ENCODE measurements around the gene MAPK8IP3.

Gene MAPK8IP3

DNA sequence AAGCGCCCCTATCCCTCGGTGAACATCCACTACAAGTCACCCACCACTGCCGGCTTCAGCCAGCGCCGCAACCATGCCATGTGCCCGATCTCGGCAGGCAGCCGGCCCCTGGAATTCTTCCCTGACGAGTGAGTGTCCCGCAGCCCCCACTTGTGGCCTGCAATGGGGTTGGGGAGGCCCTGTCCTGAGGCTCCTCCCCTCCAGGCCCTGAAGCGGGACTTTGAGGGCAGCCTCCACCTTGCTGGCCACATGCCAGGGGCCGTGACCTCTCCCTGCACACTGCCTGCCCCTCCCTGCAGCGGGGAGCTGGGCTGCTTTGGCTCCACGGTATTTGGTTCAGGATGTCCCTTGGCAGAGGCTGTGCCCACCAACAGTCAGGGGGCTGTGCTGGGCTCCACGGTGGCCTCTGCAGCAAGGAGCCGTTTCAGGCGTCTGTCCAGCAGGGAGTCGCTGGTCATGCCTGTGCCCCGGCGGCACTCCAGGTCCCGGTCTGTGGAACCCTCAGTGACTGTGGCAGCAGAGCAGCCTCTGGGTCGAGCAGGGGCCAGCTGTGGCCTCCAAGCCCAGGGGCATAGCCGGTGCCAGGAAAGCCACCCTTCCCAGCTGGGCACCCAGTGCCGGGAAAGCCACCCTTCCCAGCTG lies 57.0 kb downstream of the MAPK8IP3 start:
- no peak for DNase-seq

- DNase-seq: no peak
These were observed 57.8 kb downstream of the MAPK8IP3 start for GRCh38 chr16:1763521-1764511.

GRCh38 chr16:1764971-1765370 lies 59.0 kb downstream of the MAPK8IP3 start:
- DNase-seq: no peak

DNA sequence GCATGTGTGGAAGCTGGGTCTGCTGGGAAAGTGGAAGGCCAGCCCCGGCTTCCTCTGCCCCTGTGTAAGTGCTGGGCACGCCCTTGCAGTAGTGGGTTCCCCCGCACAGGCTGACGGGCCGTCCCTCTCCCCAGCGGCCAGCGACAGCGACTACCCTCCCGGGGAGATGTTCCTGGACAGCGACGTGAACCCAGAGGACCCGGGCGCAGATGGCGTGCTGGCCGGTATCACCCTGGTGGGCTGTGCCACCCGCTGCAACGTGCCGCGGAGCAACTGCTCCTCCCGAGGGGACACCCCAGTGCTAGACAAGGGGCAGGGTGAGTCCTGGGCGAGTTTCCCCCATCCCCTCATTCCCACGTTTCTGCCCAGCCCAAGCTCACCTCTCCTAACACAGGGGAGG lies 59.8 kb downstream of the MAPK8IP3 start:
- DNase-seq: no peak

DNA sequence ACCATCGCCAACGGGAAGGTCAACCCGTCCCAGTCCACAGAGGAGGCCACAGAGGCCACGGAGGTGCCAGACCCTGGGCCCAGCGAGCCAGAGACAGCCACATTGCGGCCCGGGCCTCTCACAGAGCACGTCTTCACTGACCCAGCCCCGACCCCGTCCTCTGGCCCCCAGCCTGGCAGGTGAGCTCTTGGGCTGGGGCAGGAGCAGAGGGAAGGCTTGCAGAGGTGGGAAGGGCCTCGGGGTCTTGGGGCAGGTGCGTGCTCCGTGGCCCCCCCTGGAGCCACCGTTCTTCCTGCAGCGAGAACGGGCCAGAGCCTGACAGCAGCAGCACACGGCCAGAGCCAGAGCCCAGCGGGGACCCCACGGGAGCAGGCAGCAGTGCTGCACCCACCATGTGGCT lies 60.2 kb downstream of the MAPK8IP3 start:
- DNase-seq: no peak

GRCh38 chr16:1766701-1767100 lies 60.7 kb downstream of the MAPK8IP3 start:
- no peak for DNase-seq

DNA sequence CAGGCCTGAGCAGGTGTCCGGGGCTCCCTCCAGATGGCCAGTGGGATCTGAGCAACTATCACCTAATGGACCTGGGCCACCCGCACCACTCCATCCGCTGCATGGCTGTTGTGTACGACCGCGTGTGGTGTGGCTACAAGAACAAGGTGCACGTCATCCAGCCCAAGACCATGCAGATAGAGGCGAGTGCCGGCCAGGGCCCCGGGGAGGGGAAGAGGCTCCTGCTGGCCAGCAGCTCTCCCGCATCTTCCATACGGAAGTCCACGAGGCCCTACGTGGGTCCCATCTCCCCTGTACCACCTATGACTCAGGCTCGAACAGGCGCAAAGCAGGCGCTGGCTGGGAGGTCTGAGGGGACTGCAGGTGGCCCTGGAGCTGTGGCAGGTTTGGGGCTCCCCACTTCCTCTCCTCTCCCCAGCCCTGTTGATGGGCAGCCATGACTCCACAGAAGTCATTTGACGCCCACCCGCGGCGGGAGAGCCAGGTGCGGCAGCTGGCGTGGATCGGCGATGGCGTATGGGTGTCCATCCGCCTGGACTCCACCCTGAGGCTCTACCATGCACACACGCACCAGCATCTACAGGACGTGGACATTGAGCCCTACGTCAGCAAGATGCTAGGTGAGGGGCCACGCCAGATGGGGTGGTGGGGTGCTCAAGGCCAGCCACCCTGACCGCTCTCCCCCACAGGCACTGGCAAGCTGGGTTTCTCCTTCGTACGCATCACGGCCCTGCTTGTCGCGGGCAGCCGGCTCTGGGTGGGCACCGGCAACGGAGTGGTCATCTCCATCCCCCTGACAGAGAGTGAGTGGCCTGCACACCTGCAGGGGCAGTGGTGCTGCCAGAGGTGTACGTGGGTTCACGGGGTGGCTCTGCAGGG lies 61.4 kb downstream of the MAPK8IP3 start:
- no peak for DNase-seq

- DNase-seq: no peak
These were observed 62.2 kb downstream of the MAPK8IP3 start for GRCh38 chr16:1768061-1768766.

GRCh38 chr16:1768767-1769401 lies 62.9 kb downstream of the MAPK8IP3 start:
- DNase-seq: no peak

DNA sequence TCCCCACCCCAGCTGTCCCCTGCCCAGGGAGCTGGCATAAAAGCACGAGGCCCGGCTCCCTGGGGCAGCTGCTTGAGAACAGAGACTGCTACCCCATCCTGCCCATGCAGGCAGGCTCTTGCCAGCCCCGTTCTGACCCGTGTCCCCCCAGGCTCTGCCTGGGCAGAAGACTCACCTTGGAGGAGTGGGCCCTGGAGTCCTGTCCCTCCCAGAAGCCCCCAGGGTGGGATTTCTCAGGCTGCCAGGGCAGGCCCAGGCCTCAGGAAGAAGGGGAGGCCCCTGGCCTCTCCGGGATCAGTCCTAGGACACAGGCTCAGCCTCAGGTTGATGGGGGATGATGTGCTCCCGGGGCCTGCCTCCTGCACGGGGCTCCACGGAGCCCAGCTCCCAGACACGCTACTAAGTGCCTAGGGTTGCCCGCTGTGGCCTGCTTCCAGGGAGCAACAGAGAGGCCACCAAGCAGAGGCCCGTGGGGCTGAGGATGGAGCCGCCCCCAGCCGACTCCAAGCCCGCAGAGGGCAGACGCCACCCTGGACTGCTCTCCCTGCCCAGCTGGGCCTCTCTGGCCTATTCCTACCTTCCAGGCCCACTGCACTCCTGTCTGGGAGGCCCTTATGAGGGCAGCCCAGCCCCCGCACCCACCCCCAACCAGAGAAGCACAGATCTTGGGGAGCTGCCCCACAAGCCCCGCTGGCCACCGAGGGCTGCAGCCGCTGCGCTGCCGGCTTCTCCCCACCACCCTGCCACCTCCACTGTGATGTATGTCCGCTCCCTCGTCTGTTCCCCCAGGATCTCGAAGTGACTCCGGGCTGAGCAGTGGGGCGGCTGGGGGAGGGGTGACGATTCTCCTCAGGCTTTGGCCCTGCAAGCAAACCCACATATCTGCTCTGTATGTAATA lies 63.7 kb downstream of the MAPK8IP3 start:
- DNase-seq: no peak

GRCh38 chr16:1770328-1771187 lies 64.6 kb downstream of the MAPK8IP3 start:
- peak; percentile 43 for DNase-seq

DNA sequence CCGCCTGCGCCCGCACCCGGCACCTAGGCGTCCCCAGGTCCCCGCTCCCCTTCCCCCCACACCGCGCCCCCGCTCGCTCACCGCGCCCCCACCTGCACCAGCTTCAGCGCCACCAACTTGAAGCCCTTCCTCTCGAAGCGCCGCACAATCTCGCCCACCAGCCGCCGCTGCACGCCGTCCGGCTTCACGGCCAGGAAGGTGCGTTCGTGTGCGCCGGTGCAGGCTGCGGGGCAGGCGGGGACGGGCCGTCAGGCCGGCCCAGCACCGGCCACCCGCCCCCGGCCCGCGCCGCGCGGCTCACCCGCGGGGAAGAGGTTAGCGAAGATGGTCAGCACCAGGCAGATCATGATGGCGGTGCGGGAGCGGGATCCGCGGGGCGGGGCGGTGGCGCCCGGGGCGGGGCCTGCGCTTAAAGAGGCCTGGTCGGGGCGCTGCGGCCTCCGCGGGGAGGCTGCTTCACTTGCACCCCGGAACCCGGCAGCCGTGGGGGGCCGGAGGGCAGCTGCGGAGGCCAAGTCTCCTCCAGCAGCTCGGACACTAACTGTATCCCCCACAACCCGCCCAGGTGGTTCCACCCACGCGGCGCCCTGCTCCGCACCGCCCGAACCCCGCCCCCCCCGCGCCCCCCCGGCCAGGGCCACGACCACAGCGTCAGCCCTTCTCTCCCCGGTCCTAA lies 65.3 kb downstream of the MAPK8IP3 start, which contains the start of gene NME3:
TSS of gene NME3 (minus strand) at position 356 of the 676 bp plus-strand sequence. CDS start at position 347, 9 bp downstream.
- peak; percentile 64 for DNase-seq

- no peak for DNase-seq
These were observed 65.9 kb downstream of the MAPK8IP3 start for GRCh38 chr16:1771864-1772361.

- DNase-seq: peak; percentile 37
These were observed 66.4 kb downstream of the MAPK8IP3 start, which contains the start of gene EME2 for GRCh38 chr16:1772362-1772907. TSS of gene EME2 (plus strand) at chr16:1772810. CDS start at chr16:1773228, 418 bp downstream.

- DNase-seq: peak; percentile 79
These were observed 67.1 kb downstream of the MAPK8IP3 start, which contains the start of gene MRPS34 for GRCh38 chr16:1772908-1773702. TSS of gene MRPS34 (minus strand) at chr16:1773134. CDS start at chr16:1773119, 15 bp downstream.

DNA sequence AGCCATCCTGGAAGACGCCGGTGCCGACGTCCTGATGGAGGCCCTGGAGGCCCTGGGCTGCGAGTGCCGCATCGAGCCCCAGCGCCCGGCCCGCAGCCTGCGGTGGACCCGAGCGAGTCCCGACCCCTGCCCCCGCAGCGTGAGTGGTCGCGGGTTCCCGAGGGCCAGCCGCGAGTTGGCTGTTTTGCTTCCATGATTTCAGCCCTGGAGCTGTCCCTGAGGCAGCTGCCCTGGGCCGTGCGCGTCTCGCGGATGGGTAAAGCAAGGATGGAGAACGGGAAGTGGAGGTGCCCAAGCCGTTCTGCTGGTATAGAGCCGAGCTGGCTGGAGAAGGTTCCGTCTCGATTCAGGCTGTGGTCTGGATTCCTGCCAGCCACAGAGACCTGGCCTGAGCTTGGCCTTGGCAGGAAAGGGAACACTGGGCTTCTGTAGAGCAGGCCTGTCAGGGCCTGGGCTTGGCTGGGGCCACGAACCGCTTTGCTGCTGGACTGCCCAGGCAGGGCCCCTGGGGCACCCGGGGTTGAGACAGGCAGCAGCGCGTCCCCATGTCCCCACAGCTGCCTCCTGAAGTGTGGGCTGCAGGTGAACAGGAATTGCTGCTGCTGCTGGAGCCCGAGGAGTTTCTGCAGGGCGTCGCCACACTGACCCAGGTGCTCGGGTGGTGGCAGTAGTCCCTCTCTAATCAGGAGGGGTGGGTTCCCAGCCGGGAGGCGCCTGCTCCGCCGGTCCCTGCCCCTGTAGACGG lies 67.9 kb downstream of the MAPK8IP3 start:
- no peak for DNase-seq

DNA sequence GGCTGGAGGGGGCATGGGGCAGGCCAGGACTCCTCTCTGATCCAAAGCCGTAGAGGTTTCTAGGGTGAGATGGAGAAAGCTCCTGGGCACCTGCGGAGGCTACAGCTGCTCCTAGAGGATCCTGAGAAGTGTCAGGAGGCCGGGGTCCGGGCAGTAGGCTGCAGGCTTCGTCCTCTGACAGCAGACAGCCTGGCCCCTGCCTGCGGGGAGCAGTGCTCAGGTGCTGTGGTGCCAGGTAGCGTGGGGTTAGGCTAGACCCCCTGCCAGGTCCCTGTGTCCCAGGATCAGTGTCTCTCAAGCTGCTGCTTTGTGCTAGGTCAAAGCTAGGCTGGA lies 68.4 kb downstream of the MAPK8IP3 start:
- no peak for DNase-seq

All from T-helper 9 cell (primary cell).